ENCODE measurements around the gene ABHD4.

Gene ABHD4

GRCh38 chr14:22555384-22556011 is 42.6 kb upstream of the ABHD4 start:
- no peak overlapping the region for H3K4me3 ChIP-seq (ENCODE audit: low read depth, low read length)
- H3K9ac ChIP-seq (ENCODE audit: low read depth, low read length), result no peak overlapping the region
- H3K9me3 ChIP-seq (ENCODE audit: control insufficient read depth, insufficient read depth, low read length), result no peaks in the 10 kb centered on the region
- no peaks in the 10 kb centered on the region for H3K36me3 ChIP-seq (ENCODE audit: control insufficient read depth, insufficient read depth, low read length)
- peaks cover 21% of the 10 kb centered on the region for H3K4me1 ChIP-seq (ENCODE audit: control insufficient read depth, insufficient read depth, low read length)
- no peak overlapping the region for H3K27ac ChIP-seq (ENCODE audit: low read depth, low read length)
- no peaks in the 10 kb centered on the region for H3K27me3 ChIP-seq (ENCODE audit: control insufficient read depth, insufficient read depth, low read length)

- Histone ChIP-seq H3K36me3 (ENCODE audit: control insufficient read depth, insufficient read depth, low read length) (no peaks in the 10 kb centered on the region), H3K9ac (ENCODE audit: low read depth, low read length) (no peak overlapping the region), H3K27me3 (ENCODE audit: control insufficient read depth, insufficient read depth, low read length) (no peaks in the 10 kb centered on the region), H3K4me3 (ENCODE audit: low read depth, low read length) (no peak overlapping the region), H3K27ac (ENCODE audit: low read depth, low read length) (no peak overlapping the region), H3K9me3 (ENCODE audit: control insufficient read depth, insufficient read depth, low read length) (no peaks in the 10 kb centered on the region), H3K4me1 (ENCODE audit: control insufficient read depth, insufficient read depth, low read length) (peaks cover 18% of the 10 kb centered on the region)
Observed at GRCh38 chr14:22556021-22556989, 41.8 kb upstream of the ABHD4 start.

- Histone ChIP-seq H3K27me3 (ENCODE audit: control insufficient read depth, insufficient read depth, low read length) (no peaks in the 10 kb centered on the region), H3K27ac (ENCODE audit: low read depth, low read length) (peak overlapping the region; percentile 62), H3K9me3 (ENCODE audit: control insufficient read depth, insufficient read depth, low read length) (no peaks in the 10 kb centered on the region), H3K36me3 (ENCODE audit: control insufficient read depth, insufficient read depth, low read length) (no peaks in the 10 kb centered on the region), H3K9ac (ENCODE audit: low read depth, low read length) (peak overlapping the region; percentile 58; the same call in 1 of the 2 replicates), H3K4me1 (ENCODE audit: control insufficient read depth, insufficient read depth, low read length) (peaks cover 18% of the 10 kb centered on the region), H3K4me3 (ENCODE audit: low read depth, low read length) (peak overlapping the region; percentile 47; the same call in 1 of the 2 replicates)
Observed at GRCh38 chr14:22556990-22557623, 41.0 kb upstream of the ABHD4 start.

- Histone ChIP-seq H3K4me1 (ENCODE audit: control insufficient read depth, insufficient read depth, low read length) (peaks cover 18% of the 10 kb centered on the region), H3K9me3 (ENCODE audit: control insufficient read depth, insufficient read depth, low read length) (no peaks in the 10 kb centered on the region), H3K27ac (ENCODE audit: low read depth, low read length) (no peak overlapping the region), H3K4me3 (ENCODE audit: low read depth, low read length) (no peak overlapping the region; the same call in 1 of the 2 replicates), H3K27me3 (ENCODE audit: control insufficient read depth, insufficient read depth, low read length) (no peaks in the 10 kb centered on the region), H3K9ac (ENCODE audit: low read depth, low read length) (no peak overlapping the region), H3K36me3 (ENCODE audit: control insufficient read depth, insufficient read depth, low read length) (no peaks in the 10 kb centered on the region)
Observed at GRCh38 chr14:22557846-22558220, 40.3 kb upstream of the ABHD4 start.

- Histone ChIP-seq H3K27ac (ENCODE audit: low read depth, low read length) (no peak overlapping the region), H3K27me3 (ENCODE audit: control insufficient read depth, insufficient read depth, low read length) (no peaks in the 10 kb centered on the region), H3K9ac (ENCODE audit: low read depth, low read length) (no peak overlapping the region), H3K9me3 (ENCODE audit: control insufficient read depth, insufficient read depth, low read length) (no peaks in the 10 kb centered on the region), H3K4me3 (ENCODE audit: low read depth, low read length) (no peak overlapping the region), H3K4me1 (ENCODE audit: control insufficient read depth, insufficient read depth, low read length) (peaks cover 18% of the 10 kb centered on the region), H3K36me3 (ENCODE audit: control insufficient read depth, insufficient read depth, low read length) (no peaks in the 10 kb centered on the region)
Observed at GRCh38 chr14:22558221-22558913, 39.7 kb upstream of the ABHD4 start.

GRCh38 chr14:22559041-22559440 is 39.1 kb upstream of the ABHD4 start:
- Histone ChIP-seq H3K9ac (ENCODE audit: low read depth, low read length) (no peak overlapping the region), H3K36me3 (ENCODE audit: control insufficient read depth, insufficient read depth, low read length) (peaks cover 7% of the 10 kb centered on the region), H3K4me3 (ENCODE audit: low read depth, low read length) (no peak overlapping the region), H3K27ac (ENCODE audit: low read depth, low read length) (no peak overlapping the region), H3K27me3 (ENCODE audit: control insufficient read depth, insufficient read depth, low read length) (no peaks in the 10 kb centered on the region), H3K4me1 (ENCODE audit: control insufficient read depth, insufficient read depth, low read length) (peaks cover 18% of the 10 kb centered on the region), H3K9me3 (ENCODE audit: control insufficient read depth, insufficient read depth, low read length) (no peaks in the 10 kb centered on the region)

- H3K4me3 ChIP-seq (ENCODE audit: low read depth, low read length), result no peak overlapping the region
- H3K4me1 ChIP-seq (ENCODE audit: control insufficient read depth, insufficient read depth, low read length), result peaks cover 18% of the 10 kb centered on the region
- H3K36me3 ChIP-seq (ENCODE audit: control insufficient read depth, insufficient read depth, low read length), result peaks cover 22% of the 10 kb centered on the region
- peak overlapping the region; percentile 31 for H3K27ac ChIP-seq (ENCODE audit: low read depth, low read length)
- no peaks in the 10 kb centered on the region for H3K9me3 ChIP-seq (ENCODE audit: control insufficient read depth, insufficient read depth, low read length)
- H3K27me3 ChIP-seq (ENCODE audit: control insufficient read depth, insufficient read depth, low read length), result no peaks in the 10 kb centered on the region
- H3K9ac ChIP-seq (ENCODE audit: low read depth, low read length), result no peak overlapping the region
Observed at GRCh38 chr14:22560662-22561365, 37.3 kb upstream of the ABHD4 start.

GRCh38 chr14:22561366-22561660 is 36.8 kb upstream of the ABHD4 start:
- H3K4me1 ChIP-seq (ENCODE audit: control insufficient read depth, insufficient read depth, low read length), result peaks cover 14% of the 10 kb centered on the region
- peak overlapping the region; percentile 3 for H3K27ac ChIP-seq (ENCODE audit: low read depth, low read length)
- H3K9me3 ChIP-seq (ENCODE audit: control insufficient read depth, insufficient read depth, low read length), result no peaks in the 10 kb centered on the region
- H3K9ac ChIP-seq (ENCODE audit: low read depth, low read length), result no peak overlapping the region
- H3K4me3 ChIP-seq (ENCODE audit: low read depth, low read length), result no peak overlapping the region
- H3K27me3 ChIP-seq (ENCODE audit: control insufficient read depth, insufficient read depth, low read length), result no peaks in the 10 kb centered on the region
- peaks cover 22% of the 10 kb centered on the region for H3K36me3 ChIP-seq (ENCODE audit: control insufficient read depth, insufficient read depth, low read length)

- Histone ChIP-seq H3K9me3 (ENCODE audit: control insufficient read depth, insufficient read depth, low read length) (no peaks in the 10 kb centered on the region), H3K4me3 (ENCODE audit: low read depth, low read length) (no peak overlapping the region), H3K9ac (ENCODE audit: low read depth, low read length) (no peak overlapping the region), H3K4me1 (ENCODE audit: control insufficient read depth, insufficient read depth, low read length) (peaks cover 10% of the 10 kb centered on the region; the same call in 1 of the 2 replicates), H3K27me3 (ENCODE audit: control insufficient read depth, insufficient read depth, low read length) (no peaks in the 10 kb centered on the region), H3K36me3 (ENCODE audit: control insufficient read depth, insufficient read depth, low read length) (peaks cover 25% of the 10 kb centered on the region), H3K27ac (ENCODE audit: low read depth, low read length) (no peak overlapping the region)
Observed at GRCh38 chr14:22561661-22562579, 36.2 kb upstream of the ABHD4 start.

Data from HUES48 (cell line).